B cell (primary cell): ENCODE data around the gene PHF23. TPM values are rescaled to one million over a fixed set of nuclear protein-coding genes. Genes with fewer than 3 reads are reported as not detected.
A peak's percentile ranks its signal among the peaks of the same experiment; 100 is the strongest.

Experiments used
- ATAC-seq: fragments of 200-7000 bp; cut with Tn5 transposase; one replicate; pipeline ENCODE4 v1.10.0; 2021; ENCODE audit warnings: low read depth, mild to moderate bottlenecking, moderate number of reproducible peaks, moderate library complexity
- CTCF ChIA-PET: fragments of 350-600 bp; sonication (Branson Sonifier 250); formaldehyde crosslinking; loops from one replicate; lab custom pipeline; 2021; ENCODE audit warnings: antibody characterized with exemption, inconsistent platforms; lab: Charles Lee
- POLR2A ChIA-PET: fragments of 350-600 bp; sonication (Branson Sonifier 250); formaldehyde crosslinking; loops from one replicate; lab custom pipeline; 2021; ENCODE audit warnings: antibody characterized with exemption; lab: Charles Lee
- DNase-seq: peaks from one replicate; pipeline ENCODE4 v3.0.0; 2013
- H2AFZ ChIP-seq: 2 replicates; pipeline ENCODE4 v1.6.1; 2012; ENCODE audit warnings: mild to moderate bottlenecking, low read depth, low read length; ENCODE audit not compliant: insufficient read depth, poor library complexity, severe bottlenecking
- H3K27ac ChIP-seq, 2 donors: 1 replicate in 1 of 2; 2 replicates in 1 of 2; pipeline ENCODE4 v1.5.1; 2012 to 2013; ENCODE audit warnings: low read length in 2 of 2, mild to moderate bottlenecking in 2 of 2, moderate library complexity in 1 of 2
- H3K27me3 ChIP-seq, 4 experiments: fragments of 200-600 bp in 1 of 4; sonication (generic) in 1 of 4; replicated peaks in 1 of 4; 1 replicate in 2 of 4; 2 replicates in 2 of 4; pipeline versions ENCODE4 v1.6.1 to v1.7.0; 2013 to 2016; ENCODE audit warnings: low read length in 3 of 4, mild to moderate bottlenecking in 2 of 4, mixed read lengths in 1 of 4, moderate library complexity in 1 of 4; ENCODE audit not compliant: insufficient read depth in 4 of 4, control insufficient read depth in 3 of 4; ENCODE audit errors: control extremely low read depth in 1 of 4
- H3K36me3 ChIP-seq, 2 experiments: replicated peaks in 1 of 2; 1 replicate in 1 of 2; 2 replicates in 1 of 2; pipeline versions ENCODE4 v1.6.1 to v1.7.1; 2013; ENCODE audit warnings: low read length in 1 of 2; ENCODE audit not compliant: insufficient read depth in 2 of 2, control insufficient read depth in 1 of 2; ENCODE audit errors: control extremely low read depth in 1 of 2, extremely low read depth in 1 of 2
- H3K4me1 ChIP-seq, 2 donors: fragments of 200-600 bp in 1 of 2; sonication (generic) in 1 of 2; 1 replicate in 1 of 2; 2 replicates in 1 of 2; pipeline versions ENCODE4 v1.5.1 to v1.6.1; 2013 to 2017; ENCODE audit warnings: low read length in 2 of 2; ENCODE audit not compliant: control insufficient read depth in 2 of 2, insufficient read depth in 2 of 2
- H3K4me2 ChIP-seq: replicated peaks from 2 replicates; pipeline ENCODE3; 2012; ENCODE audit warnings: mild to moderate bottlenecking, low read depth, low read length; ENCODE audit not compliant: poor library complexity, severe bottlenecking
- H3K4me3 ChIP-seq, 5 experiments: fragments of 200-600 bp in 1 of 5; sonication (generic) in 1 of 5; 1 replicate in 3 of 5; 2 replicates in 2 of 5; pipeline versions ENCODE4 v1.5.1 to v1.7.0; 2011 to 2016; ENCODE audit warnings: low read length in 4 of 5, mild to moderate bottlenecking in 4 of 5, low read depth in 2 of 5, control low read depth in 1 of 5, moderate library complexity in 1 of 5; ENCODE audit not compliant: insufficient read depth in 1 of 5; ENCODE audit errors: control extremely low read depth in 1 of 5, extremely low read depth in 1 of 5
- H3K79me2 ChIP-seq: fragments of 200-600 bp; sonication (generic); one replicate; pipeline ENCODE4 v1.6.0; 2016; ENCODE audit warnings: low read length; ENCODE audit not compliant: control insufficient read depth, insufficient read depth
- H3K9ac ChIP-seq: fragments of 200-600 bp; sonication (generic); 2 replicates; pipeline ENCODE4 v1.6.1; 2017; ENCODE audit warnings: mild to moderate bottlenecking, low read length, moderate library complexity
- H3K9me3 ChIP-seq, 3 donors: one replicate each; pipeline versions ENCODE4 v1.6.1 to v1.7.1; 2013; ENCODE audit warnings: low read length in 2 of 3; ENCODE audit not compliant: control insufficient read depth in 2 of 3, insufficient read depth in 1 of 3; ENCODE audit errors: control extremely low read depth in 1 of 3
- H4K20me1 ChIP-seq: 2 replicates; pipeline ENCODE4 v1.6.0; 2012; ENCODE audit warnings: mild to moderate bottlenecking, low read length; ENCODE audit not compliant: insufficient read depth, control insufficient read depth, poor library complexity, severe bottlenecking
- H3K27ac Mint-ChIP-seq: one replicate; pipeline ENCODE4 v1.8.0; 2021; ENCODE audit warnings: mixed read lengths
- H3K27me3 Mint-ChIP-seq: one replicate; pipeline ENCODE4 v1.8.0; 2021; ENCODE audit warnings: mixed read lengths
- H3K4me1 Mint-ChIP-seq: one replicate; pipeline ENCODE4 v1.8.0; 2021; ENCODE audit warnings: mixed read lengths
- H3K4me3 Mint-ChIP-seq: one replicate; pipeline ENCODE4 v1.8.0; 2021; ENCODE audit warnings: mixed read lengths
- H3K9me3 Mint-ChIP-seq: one replicate; pipeline ENCODE4 v1.8.0; 2022; ENCODE audit warnings: mixed read lengths; ENCODE audit not compliant: insufficient read depth
- EZH2 ChIP-seq: IDR thresholded peaks from 2 replicates; pipeline ENCODE4 v1.6.1; 2012; ENCODE audit warnings: borderline replicate concordance, low read depth, mild to moderate bottlenecking, moderate library complexity, low read length; ENCODE audit not compliant: insufficient read depth, poor library complexity, severe bottlenecking
- WGBS: methylation state at CpG from one replicate; pipeline ENCODE4 v1.1.5; 2013; ENCODE audit warnings: missing lambda C conversion rate; ENCODE audit not compliant: insufficient coverage; 5-methylcytosine and 5-hydroxymethylcytosine counted together
- intact Hi-C: fragments of 100-400 bp; cut with micrococcal nuclease; formaldehyde crosslinking; loops from one replicate; pipeline ENCODE4 v1.10.0; 2022
- polyA plus RNA-seq: library from polyadenylated mRNA; depleted of rRNA; stranded (reverse); fragments of >200 nt; gene quantifications from 2 replicates; pipeline ENCODE4 v1.2.3, GENCODE V29; 2012
- total RNA-seq, 2 donors: library from RNA; stranded (reverse); fragments of 120-200 nt in 1 of 2; gene quantifications; 1 replicate in 1 of 2; 2 replicates in 1 of 2; pipeline versions ENCODE4 v1.2.3 to v1.2.4, GENCODE V29; 2013 to 2022
- TF ChIP-seq, protein P1 (sequence below): fragments of 200-600 bp; IDR thresholded peaks from one replicate; pipeline ENCODE4 v1.8.0; 2022; ENCODE audit warnings: antibody characterized with exemption, mild to moderate bottlenecking

PHF23 gene
- total and polyA plus RNA-seq, 2 donors (not counting 1 experiment from before 2014, with no cell fraction given) = 17.6 to 42.3 TPM

DNA sequence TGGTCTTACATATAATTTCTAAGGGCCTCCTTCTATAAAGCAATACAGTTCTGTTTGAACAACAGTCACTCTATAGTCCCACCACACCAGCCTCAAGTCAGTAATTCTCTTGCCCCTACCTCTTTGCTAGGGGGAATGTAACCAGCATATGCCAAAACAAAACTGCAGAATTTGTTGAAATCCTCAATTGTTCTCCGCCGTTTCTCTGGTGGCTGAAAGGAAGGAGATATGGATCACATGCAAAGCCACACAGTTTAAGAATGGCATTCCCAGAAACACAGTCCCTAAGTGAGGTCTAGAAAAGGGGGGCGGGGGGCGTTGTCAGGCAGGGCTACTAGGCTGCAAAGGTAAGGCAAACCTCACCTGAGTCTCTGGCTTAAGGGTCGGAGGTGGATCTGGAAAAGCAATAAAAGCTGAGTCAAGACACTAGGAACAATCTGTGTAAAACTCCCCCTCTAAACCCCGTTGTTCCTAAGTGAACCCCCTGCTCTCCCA is 1.9 kb downstream of the PHF23 start:
- 29% methylated on average over 4 of the region's 6 CpGs for WGBS
- peaks cover 50 to 60% of the 10 kb centered on the region in 2 donors for H3K4me1 ChIP-seq
- H3K4me3 Mint-ChIP-seq = peak overlapping the region; percentile 86
- H3K27ac Mint-ChIP-seq = peak overlapping the region; percentile 83
- no peak for ATAC-seq
- H3K4me2 ChIP-seq = peak overlapping the region; percentile 79
- H3K9me3 ChIP-seq = no peaks in the 10 kb centered on the region
- H3K36me3 ChIP-seq = peaks cover 0 to 25% of the 10 kb centered on the region in 2 experiments
- H2AFZ ChIP-seq = no peak overlapping the region
- intact Hi-C loops = loop anchor here (5.0 kb wide), 1 partner anchor 325 kb away; the partner anchor contains the start of gene SENP3
- no peak for DNase-seq
- H3K79me2 ChIP-seq = peaks cover 60% of the 10 kb centered on the region
- no peaks in the 10 kb centered on the region for H3K9me3 Mint-ChIP-seq
- H3K4me3 ChIP-seq = peak overlapping the region in 4 of 5 experiments; percentile 74 to 97 (median 80)
- H3K27me3 ChIP-seq = no peaks in the 10 kb centered on the region
- H3K27me3 Mint-ChIP-seq = no peaks in the 10 kb centered on the region
- H3K4me1 Mint-ChIP-seq = peaks cover 65% of the 10 kb centered on the region
- H4K20me1 ChIP-seq = peaks cover 26% of the 10 kb centered on the region
- H3K27ac ChIP-seq = peak overlapping the region; percentile 55 to 82
- POLR2A ChIA-PET = interaction anchor here (0.6 to 13.1 kb wide), 4 partner anchors 13 to 1659 kb away, joined by 3 to 157 read pairs (median 16); partner anchors contain the start of genes ACADVL, CTDNEP1, DLG4 and ELP5
- TF ChIP-seq, protein P1, sequence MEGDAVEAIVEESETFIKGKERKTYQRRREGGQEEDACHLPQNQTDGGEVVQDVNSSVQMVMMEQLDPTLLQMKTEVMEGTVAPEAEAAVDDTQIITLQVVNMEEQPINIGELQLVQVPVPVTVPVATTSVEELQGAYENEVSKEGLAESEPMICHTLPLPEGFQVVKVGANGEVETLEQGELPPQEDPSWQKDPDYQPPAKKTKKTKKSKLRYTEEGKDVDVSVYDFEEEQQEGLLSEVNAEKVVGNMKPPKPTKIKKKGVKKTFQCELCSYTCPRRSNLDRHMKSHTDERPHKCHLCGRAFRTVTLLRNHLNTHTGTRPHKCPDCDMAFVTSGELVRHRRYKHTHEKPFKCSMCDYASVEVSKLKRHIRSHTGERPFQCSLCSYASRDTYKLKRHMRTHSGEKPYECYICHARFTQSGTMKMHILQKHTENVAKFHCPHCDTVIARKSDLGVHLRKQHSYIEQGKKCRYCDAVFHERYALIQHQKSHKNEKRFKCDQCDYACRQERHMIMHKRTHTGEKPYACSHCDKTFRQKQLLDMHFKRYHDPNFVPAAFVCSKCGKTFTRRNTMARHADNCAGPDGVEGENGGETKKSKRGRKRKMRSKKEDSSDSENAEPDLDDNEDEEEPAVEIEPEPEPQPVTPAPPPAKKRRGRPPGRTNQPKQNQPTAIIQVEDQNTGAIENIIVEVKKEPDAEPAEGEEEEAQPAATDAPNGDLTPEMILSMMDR = no peak
- TF ChIP-seq EZH2 = no peak
- CTCF ChIA-PET = interaction anchor here (0.9 kb wide), 1 partner anchor 17 kb away, joined by 3 read pairs; no protein-coding TSS in a partner anchor
- H3K9ac ChIP-seq = peak overlapping the region; percentile 94

DNA sequence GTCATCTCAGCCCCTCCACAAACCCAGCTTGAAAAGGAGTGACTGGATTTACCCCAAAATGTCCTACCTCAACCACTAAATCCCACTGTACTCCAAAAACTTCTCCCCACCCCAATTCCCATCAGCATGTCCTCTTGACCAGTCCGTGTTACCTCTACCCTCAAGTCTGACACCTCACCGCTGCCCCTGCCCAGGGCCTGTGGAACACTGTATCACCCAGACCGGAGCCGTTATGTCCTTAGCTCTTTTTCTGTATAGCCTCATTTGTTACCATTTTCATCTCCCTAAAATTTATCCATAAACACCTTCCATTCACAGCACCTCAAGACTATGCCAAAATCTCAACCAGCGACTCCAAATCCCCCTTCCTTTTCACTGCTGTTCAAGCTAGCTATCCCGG is 2.4 kb downstream of the PHF23 start:
- no peaks in the 10 kb centered on the region for H3K9me3 ChIP-seq
- intact Hi-C loops = loop anchor here (5.0 kb wide), 1 partner anchor 325 kb away; the partner anchor contains the start of gene SENP3
- peaks cover 52 to 64% of the 10 kb centered on the region in 2 donors for H3K4me1 ChIP-seq
- Mint-ChIP-seq H3K27ac (peak overlapping the region; percentile 83), H3K9me3 (no peaks in the 10 kb centered on the region), H3K27me3 (no peaks in the 10 kb centered on the region), H3K4me1 (peaks cover 66% of the 10 kb centered on the region), H3K4me3 (peak overlapping the region; percentile 86)
- H3K4me3 ChIP-seq = no peak overlapping the region
- no peak for TF ChIP-seq EZH2
- TF ChIP-seq, protein P1 = no peak
- H3K36me3 ChIP-seq = peaks cover 0 to 25% of the 10 kb centered on the region in 2 experiments
- DNase-seq = no peak
- ChIA-PET CTCF (interaction anchor here (0.7 to 1.1 kb wide), 3 partner anchors 16 to 637 kb away, joined by 3 read pairs; partner anchors contain the start of genes ACADVL and DLG4), POLR2A (interaction anchor here (0.6 to 13.1 kb wide), 3 partner anchors 14 to 225 kb away, joined by 3 to 157 read pairs (median 4); partner anchors contain the start of genes ACADVL and DLG4)
- H3K27me3 ChIP-seq = no peaks in the 10 kb centered on the region
- WGBS = 92% methylated on average over 6 of the region's 6 CpGs
- peaks cover 27% of the 10 kb centered on the region for H4K20me1 ChIP-seq
- H3K9ac ChIP-seq = no peak overlapping the region
- no peak for ATAC-seq
- no peak overlapping the region for H2AFZ ChIP-seq
- no peak overlapping the region for H3K4me2 ChIP-seq
- peaks cover 60% of the 10 kb centered on the region for H3K79me2 ChIP-seq
- H3K27ac ChIP-seq = peak overlapping the region in 1 of 2 donors; percentile 82
